HEK293 (cell line): ENCODE data around the gene SHANK2.

Source experiments
- CTCF ChIA-PET: fragments of 350-600 bp; formaldehyde crosslinking; extraction: SDS; loops from one replicate; lab custom pipeline; 2021; ENCODE audit warnings: antibody characterized with exemption; lab: Yijun Ruan, JAX
- POLR2A ChIA-PET: fragments of 300-600 bp; formaldehyde crosslinking; extraction: SDS; loops from one replicate; lab custom pipeline; 2020; ENCODE audit warnings: antibody characterized with exemption, inconsistent platforms; lab: Yijun Ruan, JAX
- H3K27ac ChIP-seq: fragments of 200-500 bp; sonication (Bioruptor generic); 2 replicates; pipeline ENCODE4 v1.5.1; 2014; ENCODE audit warnings: low read depth, low read length, control low read depth, inconsistent platforms; ENCODE audit errors: extremely low read depth
- H3K36me3 ChIP-seq, 2 experiments: fragments of 200-500 bp in 1 of 2; sonication (Bioruptor generic) in 1 of 2; 1 replicate in 1 of 2; 2 replicates in 1 of 2; pipeline ENCODE4 v1.5.1; 2014 to 2017; ENCODE audit warnings: inconsistent platforms in 2 of 2, low read length in 2 of 2; ENCODE audit not compliant: control insufficient read depth in 2 of 2, insufficient read depth in 1 of 2
- H3K4me1 ChIP-seq: fragments of 200-500 bp; sonication (Bioruptor generic); 2 replicates; pipeline ENCODE4 v1.5.1; 2014; ENCODE audit warnings: mild to moderate bottlenecking, low read length, inconsistent platforms; ENCODE audit not compliant: control insufficient read depth, insufficient read depth
- H3K4me3 ChIP-seq: 2 replicates; pipeline ENCODE4 v1.5.1; 2011; ENCODE audit warnings: low read depth, mild to moderate bottlenecking, control low read depth, low read length, moderate library complexity
- H3K9me3 ChIP-seq: fragments of 200-500 bp; sonication (Bioruptor generic); 2 replicates; pipeline ENCODE4 v1.5.1; 2014; ENCODE audit warnings: low read depth, low read length, inconsistent platforms; ENCODE audit not compliant: control insufficient read depth, insufficient read depth
- IKZF3 ChIP-seq: fragments of 450-650 bp; IDR thresholded peaks from 2 replicates; pipeline ENCODE4 v1.5.0; 2018; ENCODE audit warnings: missing biosample characterization, mild to moderate bottlenecking, missing genetic modification characterization, moderate library complexity
- INSM2 ChIP-seq: fragments of 450-650 bp; formaldehyde crosslinking; IDR thresholded peaks from 2 replicates; pipeline ENCODE4 v1.5.1; 2016; ENCODE audit warnings: missing biosample characterization, missing genetic modification characterization
- KLF7 ChIP-seq: fragments of 450-650 bp; formaldehyde crosslinking; IDR thresholded peaks from 2 replicates; pipeline ENCODE4 v1.5.1; 2016; ENCODE audit warnings: missing biosample characterization, missing genetic modification characterization, borderline replicate concordance
- MYNN ChIP-seq: fragments of 450-650 bp; formaldehyde crosslinking; IDR thresholded peaks from 2 replicates; pipeline ENCODE4 v1.5.1; 2016; ENCODE audit warnings: missing biosample characterization, missing genetic modification characterization, borderline replicate concordance
- OSR2 ChIP-seq: fragments of 450-650 bp; formaldehyde crosslinking; IDR thresholded peaks from 2 replicates; pipeline ENCODE4 v1.5.1; 2016; ENCODE audit warnings: missing biosample characterization, missing genetic modification characterization
- SCRT2 ChIP-seq: fragments of 450-650 bp; formaldehyde crosslinking; IDR thresholded peaks from 2 replicates; pipeline ENCODE4 v1.5.1; 2016; ENCODE audit warnings: missing biosample characterization, missing genetic modification characterization
- SETDB1 ChIP-seq: IDR thresholded peaks from one replicate; pipeline ENCODE4 v1.6.1; 2017; ENCODE audit warnings: mild to moderate bottlenecking, low read length, moderate library complexity, mixed read lengths; ENCODE audit not compliant: insufficient read length
- YY1 ChIP-seq: fragments of 450-650 bp; formaldehyde crosslinking; IDR thresholded peaks from 2 replicates; pipeline ENCODE4 v1.5.1; 2018; ENCODE audit warnings: missing biosample characterization, missing genetic modification characterization
- ZBTB21 ChIP-seq: fragments of 450-650 bp; formaldehyde crosslinking; IDR thresholded peaks from 2 replicates; pipeline ENCODE4 v1.5.1; 2017; ENCODE audit warnings: missing biosample characterization, missing genetic modification characterization
- ZBTB7A ChIP-seq: fragments of 450-650 bp; formaldehyde crosslinking; IDR thresholded peaks from 2 replicates; pipeline ENCODE4 v1.5.1; 2016; ENCODE audit warnings: low read depth, missing biosample characterization, missing genetic modification characterization
- ZFP3 ChIP-seq: fragments of 450-650 bp; formaldehyde crosslinking; IDR thresholded peaks from 2 replicates; pipeline ENCODE4 v1.5.1; 2016; ENCODE audit warnings: low read depth, missing biosample characterization, missing genetic modification characterization
- ZFP69B ChIP-seq: fragments of 450-650 bp; formaldehyde crosslinking; IDR thresholded peaks from 2 replicates; pipeline ENCODE4 v1.5.1; 2016; ENCODE audit warnings: missing biosample characterization, missing genetic modification characterization
- ZNF157 ChIP-seq: fragments of 450-650 bp; formaldehyde crosslinking; IDR thresholded peaks from 2 replicates; pipeline ENCODE4 v1.5.1; 2016; ENCODE audit warnings: missing biosample characterization, missing genetic modification characterization
- ZNF19 ChIP-seq: fragments of 450-650 bp; formaldehyde crosslinking; IDR thresholded peaks from 2 replicates; pipeline ENCODE4; 2016; ENCODE audit warnings: missing biosample characterization, missing genetic modification characterization, low read depth
- ZNF202 ChIP-seq: fragments of 450-650 bp; formaldehyde crosslinking; IDR thresholded peaks from 2 replicates; pipeline ENCODE4 v1.5.1; 2016; ENCODE audit warnings: missing biosample characterization, missing genetic modification characterization, borderline replicate concordance
- ZNF280D ChIP-seq: fragments of 450-650 bp; formaldehyde crosslinking; IDR thresholded peaks from 2 replicates; pipeline ENCODE4 v1.5.1; 2016; ENCODE audit warnings: missing biosample characterization, missing genetic modification characterization
- ZNF302 ChIP-seq: fragments of 450-650 bp; formaldehyde crosslinking; IDR thresholded peaks from 2 replicates; pipeline ENCODE4 v1.5.1; 2016; ENCODE audit warnings: missing biosample characterization, missing genetic modification characterization, low read depth
- ZNF311 ChIP-seq: fragments of 450-650 bp; formaldehyde crosslinking; IDR thresholded peaks from 2 replicates; pipeline ENCODE4 v1.5.1; 2017; ENCODE audit warnings: missing biosample characterization, missing genetic modification characterization, borderline replicate concordance
- ZNF416 ChIP-seq: fragments of 450-650 bp; formaldehyde crosslinking; IDR thresholded peaks from 2 replicates; pipeline ENCODE4 v1.5.1; 2016; ENCODE audit warnings: missing biosample characterization, missing genetic modification characterization
- ZNF544 ChIP-seq: fragments of 450-650 bp; formaldehyde crosslinking; IDR thresholded peaks from 2 replicates; pipeline ENCODE4 v1.5.0; 2017; ENCODE audit warnings: missing biosample characterization, missing genetic modification characterization
- ZNF571 ChIP-seq: fragments of 450-650 bp; formaldehyde crosslinking; IDR thresholded peaks from 2 replicates; pipeline ENCODE4 v1.5.0; 2017; ENCODE audit warnings: missing biosample characterization, missing genetic modification characterization
- ZNF621 ChIP-seq: fragments of 450-650 bp; formaldehyde crosslinking; IDR thresholded peaks from 2 replicates; pipeline ENCODE4 v1.5.1; 2017; ENCODE audit warnings: missing biosample characterization, missing genetic modification characterization
- ZNF76 ChIP-seq: fragments of 450-650 bp; formaldehyde crosslinking; IDR thresholded peaks from 2 replicates; pipeline ENCODE4; 2016; ENCODE audit warnings: low read depth, missing biosample characterization, missing genetic modification characterization, borderline replicate concordance
- ZSCAN16 ChIP-seq: fragments of 450-650 bp; formaldehyde crosslinking; IDR thresholded peaks from 2 replicates; pipeline ENCODE4 v1.5.1; 2016; ENCODE audit warnings: missing biosample characterization, missing genetic modification characterization
- TF ChIP-seq, protein P1 (sequence below): fragments of 450-650 bp; formaldehyde crosslinking; IDR thresholded peaks from 2 replicates; pipeline ENCODE4 v1.5.1; 2016; ENCODE audit warnings: missing biosample characterization, missing genetic modification characterization

The SHANK2 gene

GRCh38 chr11:71245601-71246391 is 6.6 kb downstream of the SHANK2 start (continued):
- TF ChIP-seq, protein P1, sequence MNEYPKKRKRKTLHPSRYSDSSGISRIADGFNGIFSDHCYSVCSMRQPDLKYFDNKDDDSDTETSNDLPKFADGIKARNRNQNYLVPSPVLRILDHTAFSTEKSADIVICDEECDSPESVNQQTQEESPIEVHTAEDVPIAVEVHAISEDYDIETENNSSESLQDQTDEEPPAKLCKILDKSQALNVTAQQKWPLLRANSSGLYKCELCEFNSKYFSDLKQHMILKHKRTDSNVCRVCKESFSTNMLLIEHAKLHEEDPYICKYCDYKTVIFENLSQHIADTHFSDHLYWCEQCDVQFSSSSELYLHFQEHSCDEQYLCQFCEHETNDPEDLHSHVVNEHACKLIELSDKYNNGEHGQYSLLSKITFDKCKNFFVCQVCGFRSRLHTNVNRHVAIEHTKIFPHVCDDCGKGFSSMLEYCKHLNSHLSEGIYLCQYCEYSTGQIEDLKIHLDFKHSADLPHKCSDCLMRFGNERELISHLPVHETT: no peak
- no peak for TF ChIP-seq ZNF19 (tag by site-specific recombination)
- TF ChIP-seq ZNF544 (tag by site-specific recombination): no peak
- TF ChIP-seq IKZF3 (tag by site-specific recombination): no peak
- TF ChIP-seq ZNF621 (tag by site-specific recombination): no peak
- TF ChIP-seq KLF7 (tag by site-specific recombination): no peak
- no peak for TF ChIP-seq ZSCAN16 (tag by site-specific recombination)
- no peak for TF ChIP-seq ZNF416
- no peak for TF ChIP-seq ZNF76 (tag by site-specific recombination)

GRCh38 chr11:71244116-71244810 is 8.1 kb downstream of the SHANK2 start:
- POLR2A ChIA-PET: no interaction called here
- CTCF ChIA-PET: interaction anchor here (0.6 kb wide), 3 partner anchors 14 to 300 kb away, joined by 3 to 5 read pairs (median 4); no protein-coding TSS in a partner anchor
- no peaks in the 10 kb centered on the region for H3K36me3 ChIP-seq
- TF ChIP-seq ZNF157 (tag by site-specific recombination) (no peak), ZNF302 (tag by site-specific recombination) (no peak), INSM2 (tag by site-specific recombination) (no peak), SCRT2 (no peak), YY1 (no peak), ZNF280D (tag by site-specific recombination) (no peak), OSR2 (tag by site-specific recombination) (no peak), ZSCAN16 (tag by site-specific recombination) (no peak), ZFP3 (no peak), SETDB1 (no peak), ZBTB21 (tag by site-specific recombination) (no peak), ZFP69B (tag by site-specific recombination) (no peak), ZNF571 (tag by site-specific recombination) (no peak), MYNN (tag by site-specific recombination) (no peak), ZNF311 (tag by site-specific recombination) (no peak), ZNF202 (no peak), ZBTB7A (no peak)
- TF ChIP-seq, all 188 proteins: peak for 0
- Histone ChIP-seq H3K4me1 (0 out of 2 replicates have a peak, but pooled peaks cover 2% of the 10 kb centered on the region), H3K4me3 (no peak overlapping the region), H3K9me3 (no peaks in the 10 kb centered on the region), H3K27ac (no peak overlapping the region)
